ENCODE results near the gene CTXN1. TPM values are rescaled to one million over a fixed set of nuclear protein-coding genes. Genes with fewer than 3 reads are reported as not detected.
"Not testable (repeated sequence)": the region's sequence is repeated elsewhere in the genome, so short reads cannot be mapped to it uniquely, and the experiment has no call there.

The CTXN1 gene
- total and polyA plus RNA-seq, 8 donors: 4.2 to 13.3 (median 8.6) TPM

GRCh38 chr19:7961920-7962626 lies 36.1 kb upstream of the CTXN1 start:
- H3K4me1 ChIP-seq: no peaks in the 10 kb centered on the region
- no peak for DNase-seq
- no peak overlapping the region for H3K27ac ChIP-seq
- H3K36me3 ChIP-seq: peaks cover 0 to 84% of the 10 kb centered on the region in 2 donors
- TF ChIP-seq CTCF (IDR thresholded peaks at IDR 0.05): no peak
- H3K4me3 ChIP-seq: no peak overlapping the region
- ATAC-seq: no peak
- no peaks in the 10 kb centered on the region for H3K27me3 ChIP-seq
- intact Hi-C loops (cut with DNase I): loop anchor here in 1 of 2 donors (10.0 kb wide), 1 partner anchor 293 kb away; no protein-coding TSS in a partner anchor
- no peaks in the 10 kb centered on the region for H3K9me3 ChIP-seq

GRCh38 chr19:7961082-7961481 lies 35.1 kb upstream of the CTXN1 start:
- not testable (repeated sequence) for H3K4me1 ChIP-seq, ATAC-seq, DNase-seq, H3K27me3 ChIP-seq, H3K9me3 ChIP-seq, H3K27ac ChIP-seq, H3K4me3 ChIP-seq
- intact Hi-C loops (cut with DNase I): loop anchor here in 1 of 2 donors (10.0 kb wide), 1 partner anchor 294 kb away; no protein-coding TSS in a partner anchor
- H3K36me3 ChIP-seq: peaks cover 0 to 75% of the 10 kb centered on the region in 2 donors

GRCh38 chr19:7959211-7959610 lies 33.3 kb upstream of the CTXN1 start:
- Histone ChIP-seq H3K27me3 (no peaks in the 10 kb centered on the region), H3K4me3 (no peak overlapping the region), H3K4me1 (no peaks in the 10 kb centered on the region), H3K36me3 (peaks cover 0 to 58% of the 10 kb centered on the region in 2 donors), H3K27ac (no peak overlapping the region), H3K9me3 (no peaks in the 10 kb centered on the region)
- intact Hi-C loops (cut with DNase I): no loop called here
- ATAC-seq: no peak
- DNase-seq: no peak
- no peak for TF ChIP-seq CTCF (IDR thresholded peaks at IDR 0.05)

GRCh38 chr19:7955696-7956095 lies 29.8 kb upstream of the CTXN1 start:
- no peak for TF ChIP-seq CTCF (IDR thresholded peaks at IDR 0.05)
- Histone ChIP-seq H3K27me3 (no peaks in the 10 kb centered on the region), H3K9me3 (no peaks in the 10 kb centered on the region), H3K36me3 (peaks cover 0 to 23% of the 10 kb centered on the region in 2 donors), H3K4me1 (peaks cover 0 to 11% of the 10 kb centered on the region in 2 donors), H3K4me3 (no peak overlapping the region), H3K27ac (no peak overlapping the region)
- DNase-seq: no peak
- intact Hi-C loops (cut with DNase I): no loop called here
- ATAC-seq: no peak

GRCh38 chr19:7953576-7953975 lies 27.6 kb upstream of the CTXN1 start:
- peaks cover 0 to 11% of the 10 kb centered on the region in 2 donors for H3K36me3 ChIP-seq
- H3K27me3 ChIP-seq: no peaks in the 10 kb centered on the region
- no peak overlapping the region for H3K4me3 ChIP-seq
- no peak overlapping the region for H3K27ac ChIP-seq
- DNase-seq: peak in 1 of 4 donors; percentile 27
- ATAC-seq: no peak
- no peak for TF ChIP-seq CTCF (IDR thresholded peaks at IDR 0.05)
- peaks cover 0 to 11% of the 10 kb centered on the region in 2 donors for H3K4me1 ChIP-seq
- no peaks in the 10 kb centered on the region for H3K9me3 ChIP-seq
- intact Hi-C loops (cut with DNase I): no loop called here

Data from left lung (tissue), 10 donors.